SK-N-DZ (cell line): Measurements from ENCODE around the gene INHBE.
"Not testable (repeated sequence)": the region's sequence is repeated elsewhere in the genome, so short reads cannot be mapped to it uniquely, and the experiment has no call there.

ENCODE experiments used
- DNase-seq: peaks from one replicate; pipeline ENCODE4 v3.0.0-alpha.2; 2015; ENCODE audit warnings: low spot score

The INHBE gene

DNA sequence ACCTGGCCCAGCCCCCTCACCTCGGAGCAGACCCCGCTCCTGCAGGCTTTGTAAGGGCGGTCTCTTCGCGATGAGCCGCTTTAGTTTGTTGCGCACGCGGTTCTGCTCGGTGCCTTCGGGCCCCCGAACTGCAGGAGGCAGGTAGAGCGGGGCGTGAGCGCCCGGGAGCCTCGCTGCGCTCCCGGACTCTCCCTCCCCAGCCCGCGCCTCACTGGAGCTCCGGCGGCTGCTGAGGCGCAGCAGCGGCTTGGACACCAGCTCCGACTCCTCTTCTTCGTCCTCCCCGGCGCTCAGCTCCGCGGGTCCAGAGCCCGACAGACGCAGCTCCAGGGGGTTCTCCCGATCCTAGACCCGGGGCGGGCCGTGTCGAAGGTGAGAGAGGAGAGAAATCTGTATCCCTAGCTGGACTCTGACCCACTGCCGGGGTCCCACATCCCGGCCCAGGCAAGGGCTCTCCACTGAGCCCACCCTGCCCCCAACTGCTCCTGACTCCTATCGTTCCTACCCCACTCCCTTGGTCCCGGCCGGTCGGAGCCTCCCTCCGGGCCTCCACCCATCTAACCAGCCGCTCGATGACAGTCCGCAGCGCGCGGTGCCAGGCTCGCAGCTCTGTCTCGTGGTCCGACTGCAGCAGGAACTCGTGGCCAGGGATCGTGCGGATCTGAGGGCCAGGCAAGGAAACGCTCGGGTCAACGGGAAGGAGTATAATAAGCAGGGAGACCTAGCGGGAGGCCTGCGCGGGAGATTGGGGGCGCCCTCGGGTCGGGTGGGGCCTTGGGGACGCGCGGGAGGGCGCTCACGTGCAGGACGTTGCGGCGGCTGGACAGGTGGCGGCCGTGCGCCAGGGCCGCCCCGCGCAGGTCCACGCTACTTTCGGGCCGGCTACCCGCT, 20.4 kb downstream of the INHBE start:
- DNase-seq: no peak

DNA sequence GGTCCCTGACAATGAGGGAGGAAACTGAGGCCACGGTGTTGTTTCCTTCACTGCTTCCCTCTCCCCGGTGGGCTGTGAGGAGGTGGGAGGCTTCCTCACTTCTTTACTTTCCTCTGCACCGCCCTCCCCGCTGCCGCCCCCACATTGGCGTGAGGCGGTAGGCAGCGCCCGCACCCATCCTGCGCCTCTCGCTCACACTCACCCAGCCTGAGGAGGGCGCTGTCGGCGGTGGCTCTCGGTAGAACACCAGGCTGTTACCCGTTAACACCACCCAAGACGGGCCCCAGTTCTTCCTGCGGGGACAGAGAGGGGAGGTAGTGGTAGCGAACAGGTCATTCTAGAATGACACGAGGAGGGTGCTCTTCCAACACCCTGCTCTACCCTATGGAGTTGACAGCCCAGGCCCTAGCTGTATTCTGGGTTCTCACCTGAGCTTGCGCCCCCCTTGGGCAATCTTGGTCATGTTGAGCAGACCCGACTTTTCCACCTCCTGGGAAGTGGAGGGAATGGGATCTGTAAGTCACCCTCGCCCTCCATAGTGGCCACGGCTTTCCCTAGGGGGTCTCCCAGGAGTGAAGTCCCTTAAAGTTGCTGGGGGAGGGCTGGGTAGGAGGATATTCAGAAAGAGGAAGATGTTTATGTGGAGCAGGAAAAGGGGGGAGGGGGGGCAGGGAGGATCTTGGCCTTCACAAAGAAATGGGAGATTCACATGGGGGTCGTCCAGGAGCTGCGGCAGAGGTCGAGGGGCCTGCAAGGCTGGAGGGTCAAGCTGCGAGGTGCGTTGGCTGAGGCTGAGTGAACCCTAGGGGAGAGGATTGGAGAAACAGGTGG, 21.3 kb downstream of the INHBE start:
- DNase-seq: no peak

DNA sequence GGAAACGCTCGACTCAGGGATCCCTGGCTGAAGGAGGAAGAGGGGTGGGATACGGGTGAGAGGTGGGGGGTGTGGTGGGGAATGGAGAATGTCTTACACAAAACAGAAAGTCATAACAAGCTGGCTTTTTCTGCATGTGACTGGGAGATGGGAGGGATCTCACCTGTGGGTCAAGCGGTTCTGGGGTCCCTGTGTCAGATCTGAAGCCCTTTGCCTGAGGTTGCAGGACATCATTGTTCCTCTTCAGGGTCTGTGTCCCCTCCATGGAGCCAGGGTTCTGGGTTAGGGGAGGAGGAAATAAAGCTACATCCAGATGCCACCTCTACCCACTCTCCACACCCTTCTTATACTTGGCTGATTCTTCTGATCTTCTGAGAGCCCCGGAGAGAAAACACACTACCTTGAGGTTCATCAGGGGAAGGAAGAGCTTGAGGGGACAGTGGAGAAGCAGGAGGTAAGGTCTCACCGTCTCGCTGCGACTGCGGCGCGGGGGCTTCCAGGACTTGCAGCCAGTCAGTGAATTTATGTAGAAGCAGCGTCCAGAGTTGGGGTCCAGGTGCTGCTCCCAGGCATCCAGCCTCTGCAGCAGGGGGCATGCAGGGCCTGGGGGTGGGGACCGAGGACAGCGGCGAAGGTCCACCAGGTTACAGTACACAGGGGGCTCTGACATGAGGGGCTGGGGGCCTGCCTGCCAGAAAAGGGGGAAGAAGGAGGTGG, 22.0 kb downstream of the INHBE start:
- DNase-seq: no peak

DNA sequence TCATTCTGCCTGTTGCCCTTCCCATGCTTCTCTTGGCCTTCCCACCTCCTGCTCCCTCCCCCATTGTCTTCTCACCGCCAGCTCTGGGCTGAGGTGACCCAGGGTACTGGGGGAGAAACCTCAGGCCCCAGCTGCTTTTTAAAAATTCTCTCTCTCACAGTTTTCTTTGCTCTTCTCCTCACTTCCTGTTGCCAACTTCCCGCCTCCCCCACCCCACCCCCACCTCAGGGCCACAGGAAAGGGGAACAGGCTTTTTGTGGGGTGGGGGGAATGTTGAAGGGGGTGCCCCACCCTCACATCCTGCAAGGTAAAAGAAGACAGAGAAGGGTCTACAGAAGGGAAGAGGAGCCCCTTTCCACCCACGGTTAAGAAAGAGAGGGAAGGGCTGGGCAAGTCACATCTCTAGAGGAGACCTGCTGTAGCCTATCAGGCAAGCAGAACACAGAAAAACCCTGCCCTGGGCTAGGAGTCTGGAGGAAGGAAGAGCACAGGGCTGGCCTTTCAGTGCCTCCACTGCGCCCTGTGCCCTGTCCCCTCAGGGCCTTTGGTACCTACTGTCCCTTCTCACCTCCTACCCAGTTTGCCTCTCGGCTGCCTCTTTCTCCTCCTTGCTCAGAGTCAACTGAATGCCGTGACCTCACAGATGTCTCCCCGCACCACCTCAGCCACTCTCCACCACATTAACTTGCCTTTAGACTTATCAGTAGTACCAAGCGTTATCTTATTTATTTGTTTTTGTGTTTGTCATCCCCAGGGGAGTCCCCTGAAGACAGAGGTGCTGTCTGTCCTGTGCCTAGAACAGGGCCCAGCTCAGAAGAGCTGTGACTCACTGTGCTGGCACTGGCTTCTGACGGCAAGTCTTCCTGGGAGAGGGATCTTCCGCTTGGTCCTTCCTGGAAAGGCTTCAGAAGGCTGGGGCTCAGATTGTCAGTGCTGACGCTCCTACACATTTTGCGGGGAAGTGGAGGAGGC, 22.9 kb downstream of the INHBE start:
- no peak for DNase-seq

DNA sequence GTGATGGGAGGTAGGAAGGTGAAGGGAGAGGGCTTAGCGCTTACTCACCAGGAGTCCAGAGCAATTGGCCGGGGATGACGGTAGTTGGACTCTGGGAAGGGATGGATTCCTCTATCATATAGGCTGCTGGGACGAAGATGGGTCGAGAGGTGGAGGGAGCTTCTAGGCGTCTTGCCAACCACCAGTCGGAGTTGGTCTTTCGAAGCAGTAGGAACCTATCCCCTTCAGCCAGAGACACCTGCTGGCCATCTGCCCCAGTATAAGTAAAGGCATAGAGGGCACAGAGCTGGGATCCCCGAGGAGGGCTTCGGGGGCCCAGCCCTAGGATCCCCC, 23.9 kb downstream of the INHBE start:
- no peak for DNase-seq

DNA sequence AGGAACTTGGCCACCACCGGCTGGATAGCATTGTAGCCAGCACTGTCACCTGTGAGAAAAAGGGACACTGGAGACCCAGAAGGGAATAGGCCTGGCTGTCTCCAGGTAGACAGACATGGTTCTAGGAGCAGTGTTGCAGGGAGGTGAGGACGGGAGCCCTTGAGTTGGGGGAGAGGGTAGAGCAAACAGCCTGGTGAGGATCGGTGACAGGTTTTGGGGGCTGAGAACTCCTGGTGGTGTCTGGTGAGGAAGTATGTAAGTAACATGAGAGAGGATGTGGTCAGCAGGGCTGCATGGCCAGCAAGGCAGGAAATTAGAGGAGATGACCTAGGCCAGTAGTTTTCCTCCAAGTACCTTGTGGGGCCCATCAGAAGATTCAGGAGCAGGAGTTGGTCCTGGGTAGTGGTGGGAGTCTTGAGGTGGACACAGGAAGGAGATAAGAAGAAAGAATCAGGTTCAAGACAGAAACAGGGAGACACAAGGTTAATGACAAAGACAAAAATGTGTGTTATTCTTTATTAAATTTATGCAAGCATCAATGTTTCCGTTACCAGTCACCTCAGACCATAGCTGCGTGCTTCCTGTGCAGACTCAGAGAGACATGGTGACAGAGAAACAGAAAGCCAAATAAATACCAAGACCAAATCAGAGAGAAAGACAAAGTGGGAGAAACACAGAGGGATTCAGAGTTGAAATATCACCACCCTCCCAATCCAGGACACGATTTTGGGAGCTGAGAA, 24.4 kb downstream of the INHBE start, which contains the start of gene ARHGAP9:
Gene ARHGAP9 (minus strand): TSS at position 491 of the 740 bp plus-strand sequence. CDS start 460 bp downstream, at position 31.
- no peak for DNase-seq

DNA sequence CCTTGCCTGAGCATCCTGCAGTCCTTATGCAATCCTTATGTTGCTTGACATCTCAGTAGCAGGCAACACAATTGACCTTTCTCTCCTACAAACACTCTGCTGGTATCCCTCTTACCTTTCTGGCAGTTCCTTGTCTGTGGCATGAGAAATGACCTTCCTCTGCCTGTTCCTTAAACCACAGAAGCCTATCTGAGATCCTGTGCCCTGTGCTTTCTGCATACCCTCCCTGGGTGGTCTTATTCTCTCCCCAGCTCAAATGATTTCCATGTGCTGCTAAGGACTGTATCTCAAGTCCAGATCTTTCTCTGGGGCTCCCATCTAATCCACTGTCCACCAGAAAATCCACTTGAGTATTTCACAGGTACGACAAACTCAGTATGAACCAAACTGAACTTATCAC, 26.6 kb downstream of the INHBE start:
- no peak for DNase-seq

DNA sequence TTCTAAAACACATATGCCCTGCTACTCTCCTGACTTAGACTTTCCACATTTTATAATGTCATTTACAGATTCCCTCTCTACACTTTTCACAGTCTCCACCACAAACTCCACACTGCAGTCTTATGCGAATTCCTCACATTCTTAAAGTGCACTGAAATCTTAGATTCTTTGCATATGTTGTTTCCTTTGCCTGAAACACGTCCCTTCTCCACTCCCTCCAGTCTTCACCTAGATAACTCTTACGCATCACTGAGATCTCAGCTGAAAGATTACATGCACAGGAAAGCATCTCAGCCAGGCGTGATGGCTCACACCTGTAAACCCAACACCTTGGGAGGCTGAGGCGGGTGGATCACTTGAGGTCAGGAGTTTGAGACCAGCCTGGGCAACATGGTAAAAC, 28.4 kb downstream of the INHBE start:
- DNase-seq: no peak

DNA sequence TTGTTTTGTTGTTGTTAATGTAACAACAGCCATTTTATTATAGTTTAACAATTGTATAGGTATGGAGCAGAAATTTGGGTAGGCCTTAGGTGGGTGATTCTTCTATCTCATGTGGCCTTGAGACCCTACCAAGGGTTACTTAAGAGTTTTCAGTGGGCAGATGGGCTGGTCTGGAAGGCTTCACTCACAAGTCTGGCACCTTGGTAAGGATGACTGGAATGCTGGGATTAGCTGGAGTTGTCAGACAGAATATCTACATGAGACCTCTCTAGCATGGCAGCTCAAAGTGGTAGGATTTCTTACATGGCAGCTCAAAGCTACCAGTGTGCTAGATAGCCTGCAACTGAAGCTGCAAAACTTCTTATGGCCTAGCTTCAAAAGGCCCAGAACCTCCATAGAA, 30.6 kb downstream of the INHBE start:
- DNase-seq: no peak

DNA sequence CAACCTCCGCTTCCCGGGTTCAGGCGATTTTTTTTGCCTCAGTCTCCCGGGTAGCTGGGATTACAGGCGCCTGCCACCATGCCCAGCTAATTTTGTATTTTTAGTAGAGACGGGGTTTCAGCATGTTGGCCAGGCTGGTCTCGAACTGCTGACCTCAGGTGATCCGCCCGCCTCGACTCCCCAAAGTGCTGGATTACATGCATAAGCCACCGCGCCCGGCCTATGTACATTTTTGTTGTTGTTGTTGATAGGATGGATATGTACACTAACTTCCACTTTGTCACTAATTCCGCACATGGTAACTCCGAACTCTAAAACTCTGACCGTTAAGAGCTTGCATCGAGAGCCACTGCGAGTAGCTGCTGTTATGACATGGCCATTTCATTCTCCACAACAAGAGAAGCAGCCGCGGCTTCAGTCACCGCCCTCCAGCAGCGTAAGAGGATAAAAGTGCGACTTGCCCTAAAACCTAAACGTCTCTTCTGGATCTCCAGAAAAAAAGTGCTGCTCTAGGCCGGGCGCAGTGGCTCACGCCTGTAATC, 32.0 kb downstream of the INHBE start:
- no peak for DNase-seq

DNA sequence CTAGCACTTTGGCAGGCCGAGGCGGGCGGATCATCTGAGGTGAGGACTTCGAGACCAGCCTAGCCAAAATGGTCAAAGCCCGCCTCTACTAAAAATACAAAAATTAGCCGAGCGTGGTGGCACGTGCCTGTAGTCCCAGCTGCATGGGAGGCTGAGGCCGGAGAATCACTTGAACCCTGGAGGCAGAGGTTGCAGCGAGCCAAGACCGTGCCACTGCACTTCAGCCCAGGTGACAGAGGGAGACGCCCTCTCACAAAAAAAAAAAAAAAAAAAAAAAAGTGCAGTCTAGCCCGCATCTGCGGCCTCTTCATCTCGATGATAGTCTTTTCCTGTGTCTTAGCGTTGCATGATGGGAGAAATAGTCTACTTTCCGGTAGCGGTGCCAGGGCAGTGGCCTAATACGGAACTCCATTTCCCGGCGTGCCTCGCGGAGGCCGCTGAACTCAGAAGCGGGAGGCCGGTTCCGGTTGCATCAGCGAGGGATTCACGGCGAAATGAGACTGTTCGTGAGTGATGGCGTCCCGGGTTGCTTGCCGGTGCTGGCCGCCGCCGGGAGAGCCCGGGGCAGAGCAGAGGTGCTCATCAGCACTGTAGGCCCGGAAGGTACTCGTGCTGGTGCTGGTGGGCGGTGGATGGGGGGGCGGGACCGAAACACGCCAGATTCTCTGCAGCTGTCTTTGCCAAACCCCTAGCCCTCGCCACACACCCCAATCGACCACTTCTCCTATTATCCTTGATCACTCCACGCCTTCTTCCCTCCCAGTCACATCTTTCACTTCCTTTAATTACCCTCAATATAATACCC, 32.7 kb downstream of the INHBE start, which contains the start of gene MARS1:
Gene MARS1 (plus strand): TSS at position 472 of the 805 bp plus-strand sequence. CDS start 23 bp downstream, at position 495.
- peak; percentile 98 for DNase-seq

DNA sequence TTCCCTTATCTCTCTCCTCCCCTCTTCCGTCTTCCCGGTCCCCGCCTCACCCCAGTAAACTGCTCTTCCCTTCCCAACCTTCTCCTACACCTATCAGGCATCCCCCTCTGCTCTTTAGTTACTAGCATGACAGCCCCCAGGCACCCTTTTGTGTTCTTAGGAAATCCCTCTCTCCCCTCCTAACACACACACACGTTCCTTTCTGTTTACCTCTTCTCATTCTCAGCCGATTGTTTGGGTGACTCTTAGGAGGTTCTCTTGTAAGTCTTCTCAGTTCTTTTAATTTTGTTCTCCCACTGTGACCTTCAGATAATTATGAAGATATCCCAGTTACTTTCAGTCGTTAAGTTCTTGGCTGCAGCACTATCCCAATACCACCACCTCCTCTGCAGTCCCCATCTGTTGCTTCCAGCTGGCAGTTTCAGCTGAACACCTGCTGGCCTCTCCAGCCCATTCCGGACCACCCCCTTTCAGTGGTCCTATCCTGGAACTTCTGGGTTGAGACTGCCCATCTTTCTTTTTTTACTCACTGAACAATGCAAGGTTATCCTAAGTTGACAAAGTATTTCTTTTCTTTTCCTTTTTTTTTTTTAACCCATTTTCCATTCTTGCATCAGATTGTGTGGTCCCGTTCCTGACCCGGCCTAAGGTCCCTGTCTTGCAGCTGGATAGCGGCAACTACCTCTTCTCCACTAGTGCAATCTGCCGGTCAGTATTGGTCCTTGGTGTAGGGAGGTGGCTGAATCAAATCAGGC, 33.5 kb downstream of the INHBE start:
- no peak for DNase-seq

DNA sequence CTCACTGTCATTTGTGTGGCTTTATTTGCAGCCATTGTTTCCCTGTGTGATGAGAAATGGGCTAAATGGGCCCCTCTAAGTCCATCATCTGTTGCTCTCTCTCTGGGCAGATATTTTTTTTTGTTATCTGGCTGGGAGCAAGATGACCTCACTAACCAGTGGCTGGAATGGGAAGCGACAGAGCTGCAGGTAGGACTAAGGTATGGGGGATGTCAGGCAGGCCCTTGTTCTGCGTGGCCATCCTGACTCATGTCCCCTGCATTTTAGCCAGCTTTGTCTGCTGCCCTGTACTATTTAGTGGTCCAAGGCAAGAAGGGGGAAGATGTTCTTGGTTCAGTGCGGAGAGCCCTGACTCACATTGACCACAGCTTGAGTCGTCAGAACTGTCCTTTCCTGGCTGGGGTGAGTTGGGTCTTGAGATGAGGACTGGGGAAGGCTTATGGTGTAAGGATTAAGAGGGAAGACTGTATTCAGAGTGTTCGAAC, 34.1 kb downstream of the INHBE start:
- DNase-seq: no peak

DNA sequence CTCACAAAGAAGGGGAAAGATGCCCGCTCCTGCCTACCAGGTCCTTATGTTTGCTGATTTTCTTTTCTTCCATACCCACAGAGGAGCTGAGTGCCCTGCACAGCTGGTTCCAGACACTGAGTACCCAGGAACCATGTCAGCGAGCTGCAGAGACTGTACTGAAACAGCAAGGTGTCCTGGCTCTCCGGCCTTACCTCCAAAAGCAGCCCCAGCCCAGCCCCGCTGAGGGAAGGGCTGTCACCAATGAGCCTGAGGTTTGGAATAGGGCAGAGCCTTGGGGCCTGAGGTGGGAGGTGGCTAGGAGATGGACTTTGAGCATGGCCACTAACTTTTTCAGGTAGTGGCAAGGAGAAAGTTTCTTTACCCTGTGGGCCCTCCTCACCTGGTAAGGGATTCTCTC, 35.0 kb downstream of the INHBE start:
- no peak for DNase-seq

DNA sequence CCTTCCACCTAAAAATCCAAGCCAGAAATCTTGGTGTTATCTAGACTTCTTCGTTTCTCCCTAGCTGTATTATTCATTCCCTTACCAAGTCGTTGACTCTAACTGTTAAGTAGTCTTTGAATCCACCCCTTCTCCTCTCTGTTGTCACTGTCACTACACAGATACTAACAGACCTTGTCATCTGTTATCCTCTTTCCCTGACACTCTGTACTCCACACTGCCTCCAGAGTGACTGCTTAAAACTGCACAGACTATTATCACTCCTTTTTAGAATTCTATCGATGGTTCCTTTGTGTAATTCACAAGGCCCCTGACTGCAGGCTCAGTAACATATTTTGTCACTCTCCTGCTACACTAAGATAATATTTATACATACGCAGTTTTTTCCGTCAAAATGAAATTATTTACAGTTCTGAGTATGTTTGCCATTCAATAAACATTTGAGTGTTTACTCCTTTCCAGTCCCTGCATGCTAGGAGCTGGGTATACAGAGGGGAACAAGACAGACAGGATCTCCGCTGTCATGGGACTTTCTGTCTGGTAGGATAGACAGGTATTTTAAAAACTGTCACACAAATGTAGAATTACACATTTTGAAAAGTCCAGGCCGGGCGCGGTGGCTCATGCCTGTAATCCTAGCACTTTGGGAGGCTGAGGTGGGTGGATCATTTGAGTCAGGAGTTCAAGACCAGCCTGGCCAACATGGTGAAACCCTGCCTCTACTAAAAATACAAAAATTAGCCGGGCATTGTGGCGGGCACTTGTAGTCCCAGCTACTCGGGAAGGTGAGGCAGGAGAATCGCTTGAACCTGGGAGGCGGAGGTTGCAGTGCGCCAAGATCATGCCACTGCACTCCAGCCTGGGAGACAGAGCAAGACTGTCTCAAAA, 36.5 kb downstream of the INHBE start:
- no peak for DNase-seq

DNA sequence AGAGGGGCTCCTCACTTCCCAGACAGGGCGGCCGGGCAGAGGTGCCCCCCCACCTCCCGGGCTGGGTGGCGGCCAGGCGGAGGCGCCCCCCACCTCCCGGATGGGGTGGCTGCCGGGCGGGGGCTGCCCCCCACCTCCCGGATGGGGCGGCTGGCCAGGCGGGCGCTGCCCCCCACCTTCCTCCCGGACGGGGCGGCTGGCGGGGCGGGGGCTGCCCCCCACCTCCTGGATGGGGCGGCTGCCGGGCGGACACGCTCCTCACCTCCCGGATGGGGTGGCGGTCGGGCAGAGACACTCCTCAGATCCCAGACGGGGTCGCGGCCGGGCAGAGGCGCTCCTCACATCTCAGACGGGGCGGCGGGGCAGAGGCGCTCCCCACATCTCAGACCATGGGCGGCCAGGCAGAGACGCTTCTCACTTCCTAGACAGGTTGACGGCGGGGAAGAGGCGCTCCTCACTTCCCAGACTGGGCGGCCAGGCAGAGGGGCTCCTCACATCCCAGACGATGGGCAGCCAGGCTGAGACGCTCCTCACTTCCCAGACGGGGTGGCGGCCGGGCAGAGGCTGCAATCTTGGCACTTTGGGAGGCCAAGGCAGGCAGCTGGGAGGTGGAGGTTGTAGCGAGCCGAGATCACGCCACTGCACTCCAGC, 40.1 kb downstream of the INHBE start:
- not testable (repeated sequence) for DNase-seq
